OCI-M2 (cell line): Measurements from ENCODE around the gene AFG1L.
"Not testable (repeated sequence)": the region's sequence is repeated elsewhere in the genome, so short reads cannot be mapped to it uniquely, and the experiment has no call there.

Experiments used
- DNase-seq: peaks from one replicate; lab custom pipeline; 2025; ENCODE audit not compliant: unreplicated experiment; lab: John Stamatoyannopoulos, UW

Gene AFG1L

GRCh38 chr6:108449717-108450116 is 154.9 kb downstream of the AFG1L start:
- not testable (repeated sequence) for DNase-seq

GRCh38 chr6:108451816-108452215 is 157.0 kb downstream of the AFG1L start:
- no peak for DNase-seq

DNA sequence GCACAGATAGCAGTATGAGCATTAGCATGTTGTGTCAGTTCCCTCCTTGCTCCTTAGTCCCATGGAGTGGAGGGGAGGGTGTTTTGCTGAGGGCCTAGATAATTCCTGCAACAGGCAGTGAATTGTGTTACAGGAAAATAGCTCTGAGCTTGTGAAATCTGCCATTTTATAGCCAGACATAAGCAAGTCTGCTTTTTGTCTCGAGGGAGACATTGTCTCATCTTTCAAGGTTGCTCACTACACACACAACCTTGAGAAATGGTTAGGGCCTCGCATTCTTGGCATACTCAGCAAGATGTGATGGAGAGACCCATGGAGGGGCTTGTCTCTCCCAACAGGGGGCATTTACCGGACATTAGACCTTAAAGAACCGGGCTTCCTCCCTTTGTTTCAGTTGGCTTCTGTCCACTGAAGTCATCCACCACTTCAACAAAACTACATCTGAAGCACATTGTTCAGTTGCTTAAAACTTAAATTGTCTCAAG is 157.9 kb downstream of the AFG1L start:
- DNase-seq: no peak

DNA sequence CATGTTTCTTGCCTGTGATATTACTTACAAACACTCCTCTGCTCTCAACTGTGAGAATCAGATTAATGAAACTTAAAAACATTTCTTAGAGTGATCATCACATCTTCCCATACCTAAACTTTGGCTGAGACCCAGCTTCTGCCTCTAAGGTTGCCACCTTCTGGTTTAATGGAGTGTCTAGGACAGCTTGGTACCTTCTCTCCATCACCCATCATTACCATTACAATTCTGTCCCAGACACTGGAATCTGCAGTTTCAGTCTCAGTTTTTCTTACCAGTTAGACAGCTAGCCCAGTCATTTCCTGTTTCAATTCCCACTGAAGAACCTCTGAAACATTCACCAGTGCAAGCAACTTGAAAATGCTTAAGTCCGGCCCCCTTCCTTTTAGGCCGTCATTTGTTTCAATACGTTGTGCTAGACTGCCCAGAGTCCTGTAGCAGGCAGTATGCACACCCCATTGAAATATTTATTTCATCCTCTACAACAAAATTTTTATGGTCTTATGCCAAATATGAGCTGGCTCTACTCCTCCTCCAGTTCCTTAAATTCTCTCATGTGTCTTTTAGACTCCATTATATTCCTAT is 158.8 kb downstream of the AFG1L start:
- DNase-seq: no peak

DNA sequence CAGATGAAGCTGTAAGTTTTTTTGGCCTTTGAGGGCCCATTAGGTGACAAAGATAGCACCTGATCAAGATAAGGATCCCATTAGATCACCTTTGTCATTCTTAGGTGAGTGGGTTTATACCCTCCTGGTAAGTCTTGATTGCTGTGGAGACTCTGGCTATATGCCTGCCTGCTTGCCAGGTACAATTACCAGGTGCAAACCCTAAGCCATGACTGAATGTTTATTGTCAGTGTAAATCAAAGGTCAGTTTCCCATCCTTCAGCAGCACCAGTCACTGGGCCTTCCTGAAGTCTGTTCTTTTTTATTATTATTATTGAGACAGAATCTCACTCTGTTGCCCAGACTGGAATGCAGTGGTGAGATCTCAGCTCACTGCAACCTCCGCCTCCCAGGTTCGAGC is 159.5 kb downstream of the AFG1L start:
- no peak for DNase-seq

GRCh38 chr6:108455688-108456087 is 160.8 kb downstream of the AFG1L start:
- no peak for DNase-seq

DNA sequence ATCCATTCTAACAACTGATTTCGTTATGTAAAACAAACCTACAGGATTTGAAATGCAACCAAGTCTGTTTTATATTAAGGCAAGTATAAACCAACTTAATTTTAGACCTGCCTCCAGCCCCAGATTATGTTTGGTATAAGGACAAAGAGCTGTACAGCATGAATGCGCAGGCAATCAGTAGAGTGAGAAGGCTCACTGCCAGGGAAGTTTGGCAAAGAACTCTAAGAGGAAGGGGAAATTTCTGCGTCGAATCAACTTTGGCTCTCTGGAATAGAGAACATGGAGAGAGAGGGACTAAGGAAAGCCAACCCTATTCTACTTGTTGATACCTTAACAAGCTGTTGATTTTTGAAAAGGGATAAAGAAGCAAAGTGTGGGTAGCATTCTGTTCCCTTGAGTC is 168.9 kb downstream of the AFG1L start:
- DNase-seq: no peak

DNA sequence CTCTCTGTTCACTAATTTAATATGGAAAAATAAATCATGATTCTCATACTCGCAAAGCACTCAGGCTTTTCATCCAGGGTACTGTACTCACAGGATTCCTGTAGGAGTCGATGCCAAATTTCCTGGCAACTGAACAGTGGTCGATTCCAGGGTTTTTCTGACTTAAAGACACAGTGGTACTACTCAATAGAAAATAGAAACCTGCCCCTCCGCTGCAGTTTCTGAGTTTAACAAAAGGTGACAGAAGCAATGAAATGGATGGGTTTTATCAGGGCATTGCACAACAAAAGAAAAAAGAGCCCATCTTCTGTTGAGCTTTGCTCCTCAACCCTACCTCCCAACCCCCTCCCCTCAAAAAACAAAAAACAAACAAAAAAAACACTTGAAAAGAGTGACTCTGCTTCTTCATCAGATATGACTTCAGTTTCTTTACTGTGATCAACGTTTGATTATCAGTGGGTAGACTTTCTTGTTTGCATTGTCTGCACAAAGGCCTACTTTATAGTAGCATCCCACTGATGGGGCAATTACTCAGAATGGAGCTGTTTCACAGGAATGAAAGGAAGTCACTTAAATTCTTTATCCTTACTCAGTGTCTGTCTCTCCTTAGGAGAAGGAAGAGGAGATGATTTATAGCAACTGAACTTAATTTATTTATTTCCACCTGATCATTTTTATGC is 169.7 kb downstream of the AFG1L start:
- no peak for DNase-seq

DNA sequence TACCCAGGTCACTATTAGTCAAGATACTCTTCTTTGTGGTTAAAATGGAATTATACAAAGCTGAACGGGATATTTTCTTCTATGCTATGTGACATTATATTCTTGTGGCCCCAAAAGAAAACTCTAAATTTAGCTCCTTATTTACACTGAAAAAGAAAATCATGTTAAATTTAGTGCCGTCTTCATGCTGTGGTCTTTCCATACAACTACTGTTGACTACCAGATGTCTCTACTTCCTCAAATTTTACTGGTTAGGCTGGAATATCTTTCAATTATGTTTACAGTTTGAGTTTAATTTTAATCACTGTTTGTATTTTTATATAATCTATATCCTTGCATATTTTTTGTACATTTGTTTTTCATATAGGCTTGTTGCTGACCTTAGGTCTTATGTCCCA is 170.2 kb downstream of the AFG1L start:
- no peak for DNase-seq

DNA sequence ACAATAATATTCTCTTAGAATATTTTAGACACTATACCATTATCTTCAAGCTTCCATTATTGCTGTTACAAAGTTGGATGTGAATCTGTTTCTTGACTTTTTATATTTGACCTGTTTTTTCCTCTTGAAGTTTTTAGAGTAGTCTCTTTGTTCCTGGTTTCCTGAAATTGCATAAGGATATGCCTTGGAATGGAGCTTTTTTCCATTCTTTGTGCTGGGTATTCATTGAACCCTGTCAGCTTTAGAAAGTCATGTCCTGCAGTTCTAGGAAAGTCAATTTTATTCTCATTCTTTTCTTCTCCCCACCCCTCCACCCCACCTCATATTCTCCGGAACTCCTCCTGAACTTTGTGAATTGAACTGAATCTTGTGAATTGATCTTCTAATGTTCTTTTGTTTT is 173.5 kb downstream of the AFG1L start:
- no peak for DNase-seq

- no peak for DNase-seq
These were observed 174.5 kb downstream of the AFG1L start for GRCh38 chr6:108469316-108469715.

DNA sequence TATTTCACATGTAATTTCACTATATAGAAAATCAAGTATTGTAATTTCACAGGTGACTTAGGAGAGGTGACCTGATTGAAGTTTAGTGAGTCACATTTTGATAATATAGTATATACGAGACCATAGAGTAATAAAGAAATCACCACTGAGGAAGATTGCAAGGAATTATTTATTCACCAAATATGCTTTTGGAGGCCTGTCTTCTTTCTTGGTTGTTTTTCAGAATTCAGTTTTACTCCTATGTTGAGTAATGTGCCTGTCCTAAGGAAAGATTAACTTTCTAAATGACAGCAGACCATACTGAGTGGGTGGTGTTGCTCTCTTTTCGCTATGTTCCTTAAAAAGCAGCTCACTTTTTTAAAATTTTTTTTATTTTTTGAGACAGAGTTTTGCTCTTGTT is 178.3 kb downstream of the AFG1L start:
- no peak for DNase-seq

DNA sequence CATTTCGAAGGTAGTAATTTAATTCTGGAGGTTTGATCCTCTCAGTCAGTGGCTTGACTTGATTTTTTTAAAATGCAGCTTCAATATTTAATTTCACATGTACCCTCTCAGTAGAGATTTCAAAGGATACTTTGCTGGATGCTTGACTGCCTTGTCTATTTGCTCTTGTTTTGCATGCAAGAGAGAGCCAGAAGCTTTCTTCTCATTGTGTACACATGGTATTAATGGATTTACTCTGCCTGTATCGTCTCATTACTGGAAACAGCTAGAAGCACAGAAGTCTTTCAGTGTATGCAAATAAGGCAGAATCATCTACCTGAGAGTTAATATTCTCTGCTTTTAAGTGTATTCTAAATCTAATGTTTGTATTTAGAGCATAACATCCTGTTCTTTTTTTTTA is 181.5 kb downstream of the AFG1L start:
- DNase-seq: no peak

DNA sequence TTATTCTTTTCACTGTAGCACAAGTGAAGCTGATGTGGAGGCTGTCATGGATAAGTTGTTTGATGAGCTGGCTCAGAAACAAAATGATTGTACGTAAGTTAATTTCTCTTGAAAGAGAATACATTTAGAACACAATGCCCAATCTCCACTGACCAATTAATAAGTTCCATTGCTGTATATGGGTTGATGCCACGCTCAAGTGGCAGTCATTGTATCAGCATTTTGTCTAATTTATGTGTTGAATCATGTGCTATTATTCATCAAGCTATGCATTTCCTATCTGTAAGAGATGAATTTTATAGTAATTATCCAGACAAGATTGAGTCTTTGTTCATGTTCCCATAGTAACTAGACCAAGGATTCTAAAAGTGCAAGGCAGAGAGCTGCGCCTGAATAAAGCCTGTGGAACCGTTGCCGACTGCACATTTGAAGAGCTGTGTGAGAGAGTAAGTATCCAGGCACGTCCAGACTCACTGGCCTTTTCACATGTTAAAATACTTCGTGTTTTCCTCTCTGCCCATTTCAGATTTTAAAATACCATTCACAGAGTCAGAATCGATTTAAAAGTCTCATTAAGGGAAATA is 182.1 kb downstream of the AFG1L start:
- DNase-seq: no peak

- no peak for DNase-seq
These were observed 187.7 kb downstream of the AFG1L start for GRCh38 chr6:108482559-108482958.

DNA sequence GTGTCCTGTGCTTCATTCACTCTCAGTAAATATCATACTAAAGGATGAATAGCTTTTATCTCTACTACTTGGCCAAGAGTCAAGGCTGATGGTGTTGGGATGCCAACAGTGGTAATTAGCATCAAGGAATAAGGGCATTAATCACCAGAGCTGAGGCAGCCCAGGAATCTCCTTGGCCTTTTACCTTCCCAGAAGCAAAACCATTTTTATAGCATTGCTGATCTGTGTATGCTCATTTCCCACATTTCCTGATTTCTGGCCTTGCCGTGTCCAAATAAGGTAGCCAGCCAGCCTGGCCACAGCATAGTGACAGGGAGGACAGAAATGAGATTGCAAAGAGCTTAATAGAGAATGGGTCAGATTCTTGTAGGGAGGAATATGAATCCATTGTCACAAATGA is 189.2 kb downstream of the AFG1L start:
- no peak for DNase-seq

GRCh38 chr6:108489699-108490098 is 194.8 kb downstream of the AFG1L start:
- DNase-seq: no peak

- DNase-seq: no peak
These were observed 197.4 kb downstream of the AFG1L start for GRCh38 chr6:108492131-108492766.

- no peak for DNase-seq
These were observed 199.6 kb downstream of the AFG1L start for GRCh38 chr6:108494434-108494833.

DNA sequence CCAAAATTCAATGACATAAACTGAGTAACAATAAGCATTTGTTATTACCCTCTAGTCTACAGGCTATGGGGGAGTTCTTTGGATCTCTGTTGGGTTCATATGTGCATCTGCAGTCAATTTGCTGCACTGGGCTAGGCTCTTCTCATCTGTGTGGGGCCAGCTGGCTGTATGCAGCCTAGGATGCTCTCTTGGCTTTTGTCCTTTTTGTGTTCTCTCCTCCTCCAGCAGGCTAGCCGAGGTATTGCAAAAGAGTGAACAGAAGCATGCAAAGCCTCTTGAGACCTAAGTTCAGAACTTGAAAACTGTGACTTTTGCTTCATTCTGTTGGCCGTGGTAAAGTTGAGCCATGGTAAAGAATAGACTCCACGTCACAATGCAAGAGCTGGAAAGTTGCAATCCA is 203.0 kb downstream of the AFG1L start:
- no peak for DNase-seq

- no peak for DNase-seq
These were observed 206.7 kb downstream of the AFG1L start for GRCh38 chr6:108501559-108501958.

- DNase-seq: no peak
These were observed 208.0 kb downstream of the AFG1L start for GRCh38 chr6:108502832-108503231.
